GM04504 (cell line): ENCODE data around the gene MED13L.

Experiments used
- DNase-seq: peaks from one replicate; pipeline ENCODE4 v3.0.0-alpha.2; 2012; ENCODE audit warnings: low read depth

MED13L gene

GRCh38 chr12:116182359-116183063 lies 95.0 kb downstream of the MED13L start:
- no peak for DNase-seq

DNA sequence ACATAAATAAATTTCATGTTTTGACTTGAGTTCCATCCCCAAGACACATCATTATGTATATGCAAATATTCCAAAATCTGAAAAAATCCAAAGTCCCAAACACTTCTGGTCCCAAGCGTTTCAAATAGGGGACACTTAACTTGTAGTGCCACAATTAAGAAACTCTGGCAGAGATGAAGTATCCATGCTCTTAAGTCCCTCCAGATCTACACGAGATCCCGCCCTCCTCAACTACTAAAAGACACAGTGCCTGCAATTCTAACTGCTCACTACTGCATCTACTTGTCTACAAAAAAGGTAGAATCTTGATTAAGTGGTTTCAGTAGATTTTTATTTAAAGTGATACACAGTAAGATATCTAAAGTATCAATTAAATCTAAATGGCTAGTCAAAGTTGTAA lies 97.0 kb downstream of the MED13L start:
- DNase-seq, result no peak

- DNase-seq, result no peak
These were observed 98.1 kb downstream of the MED13L start for GRCh38 chr12:116179384-116179783.

- DNase-seq, result no peak
These were observed 100.5 kb downstream of the MED13L start for GRCh38 chr12:116177017-116177416.

GRCh38 chr12:116174904-116175303 lies 102.6 kb downstream of the MED13L start:
- no peak for DNase-seq

- DNase-seq, result no peak
These were observed 103.5 kb downstream of the MED13L start for GRCh38 chr12:116174006-116174405.

GRCh38 chr12:116172224-116172849 lies 105.2 kb downstream of the MED13L start:
- DNase-seq, result no peak

- DNase-seq, result no peak
These were observed 105.9 kb downstream of the MED13L start for GRCh38 chr12:116171549-116171948.

DNA sequence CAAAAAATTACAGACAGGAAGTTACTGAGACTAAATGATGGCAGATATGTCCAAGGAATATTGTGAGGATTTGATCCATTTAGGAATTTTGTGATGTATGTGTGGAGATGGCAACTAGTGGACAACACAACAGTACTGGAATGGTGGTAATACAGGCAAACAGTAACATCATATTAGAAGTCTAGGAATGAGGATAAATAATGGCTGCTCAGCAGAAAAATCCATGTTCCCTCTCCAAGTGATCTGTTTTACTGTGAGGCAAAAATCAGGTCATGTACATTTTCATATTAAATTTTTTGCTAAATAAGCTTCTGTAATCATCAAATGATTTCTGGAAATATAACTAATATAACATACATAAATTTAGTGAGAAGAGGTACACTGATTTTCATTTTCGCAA lies 108.4 kb downstream of the MED13L start:
- no peak for DNase-seq

DNA sequence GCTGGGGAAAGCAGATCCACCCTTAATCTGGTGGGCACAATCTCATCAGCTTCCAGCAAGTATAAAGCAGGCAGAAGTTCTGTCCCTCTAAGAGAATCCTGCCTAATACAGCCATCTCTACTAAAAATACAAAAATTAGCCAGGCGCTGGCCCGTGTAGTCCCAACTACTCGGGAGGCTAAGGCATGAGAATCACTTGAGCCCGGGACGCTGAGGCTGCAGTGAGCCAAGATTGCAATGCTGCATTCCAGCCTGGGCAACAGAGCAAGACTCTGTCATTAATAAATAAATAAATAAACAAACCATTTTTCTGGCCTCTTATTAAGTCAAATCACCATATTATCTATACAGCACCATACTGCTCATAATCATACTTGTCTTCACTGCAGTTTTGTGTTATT lies 111.2 kb downstream of the MED13L start:
- DNase-seq, result no peak

- DNase-seq, result no peak
These were observed 112.5 kb downstream of the MED13L start for GRCh38 chr12:116165036-116165425.

- DNase-seq, result no peak
These were observed 113.0 kb downstream of the MED13L start for GRCh38 chr12:116164250-116165035.

- DNase-seq, result no peak
These were observed 115.4 kb downstream of the MED13L start for GRCh38 chr12:116162071-116162470.

GRCh38 chr12:116161588-116161987 lies 115.9 kb downstream of the MED13L start:
- DNase-seq, result no peak

DNA sequence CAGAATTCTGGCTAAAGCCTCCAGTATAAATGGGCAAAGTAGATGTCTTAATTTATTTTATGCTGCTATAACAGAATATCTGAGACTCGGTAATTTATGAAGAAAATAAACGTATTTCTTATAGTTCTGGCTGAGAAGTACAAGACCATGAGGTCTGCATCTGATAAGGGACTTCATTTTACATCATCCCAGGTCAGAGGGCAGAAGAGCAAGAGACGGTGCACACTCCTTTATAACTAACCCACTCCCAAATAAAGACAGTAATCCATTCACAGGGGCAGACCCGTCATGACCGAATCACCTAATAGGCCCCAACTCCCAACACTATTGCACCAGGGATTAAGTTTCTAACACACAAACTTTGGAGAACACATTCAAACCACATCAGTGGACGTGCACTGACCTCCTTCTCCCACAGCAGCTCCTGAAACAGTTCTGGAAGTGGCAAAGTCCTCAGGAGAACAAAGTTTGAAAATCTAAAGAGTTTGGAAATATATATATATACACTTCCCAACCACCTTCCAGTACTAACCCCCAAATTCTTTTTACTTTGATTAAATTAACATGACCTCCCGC lies 116.5 kb downstream of the MED13L start:
- DNase-seq, result no peak

- no peak for DNase-seq
These were observed 117.3 kb downstream of the MED13L start for GRCh38 chr12:116160231-116160630.

- DNase-seq, result no peak
These were observed 117.8 kb downstream of the MED13L start for GRCh38 chr12:116159593-116160200.

DNA sequence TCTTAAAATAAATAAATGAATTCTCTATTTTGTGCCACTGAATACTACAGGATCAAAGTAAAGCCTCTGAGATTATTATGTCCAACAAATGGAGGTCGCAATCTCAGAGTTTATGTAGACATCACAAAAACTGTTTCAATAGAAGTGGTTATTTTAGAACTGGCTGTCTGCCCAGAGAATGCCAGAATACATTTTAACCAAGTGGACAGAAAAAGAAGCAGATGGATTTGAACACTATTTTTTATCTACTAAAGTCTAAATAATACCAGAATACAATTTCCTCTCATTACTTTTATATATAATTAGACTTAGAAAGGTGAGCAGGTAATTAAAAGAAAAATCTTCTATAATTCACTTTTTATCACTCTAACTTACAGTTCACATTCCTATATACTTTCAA lies 118.3 kb downstream of the MED13L start:
- no peak for DNase-seq

DNA sequence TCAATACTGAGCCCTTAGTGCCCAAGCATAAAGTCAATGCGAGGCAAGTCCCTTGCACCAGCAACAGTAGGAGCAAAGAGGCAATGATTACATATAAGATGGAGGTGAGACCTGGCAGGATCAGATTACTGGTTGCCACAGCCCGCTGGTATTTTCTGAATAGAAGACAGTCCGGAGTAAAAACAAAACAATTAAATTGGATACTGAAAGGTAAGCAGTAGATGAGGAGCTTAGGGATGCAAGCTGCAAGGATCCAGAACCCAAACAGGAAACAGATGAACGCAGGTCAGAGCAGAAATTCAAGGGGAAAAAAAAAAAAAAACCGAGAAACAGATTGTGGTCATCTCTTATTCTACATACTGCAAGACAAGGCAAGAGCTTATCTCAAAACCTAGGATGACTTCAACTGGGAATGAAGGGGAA lies 119.6 kb downstream of the MED13L start:
- no peak for DNase-seq

DNA sequence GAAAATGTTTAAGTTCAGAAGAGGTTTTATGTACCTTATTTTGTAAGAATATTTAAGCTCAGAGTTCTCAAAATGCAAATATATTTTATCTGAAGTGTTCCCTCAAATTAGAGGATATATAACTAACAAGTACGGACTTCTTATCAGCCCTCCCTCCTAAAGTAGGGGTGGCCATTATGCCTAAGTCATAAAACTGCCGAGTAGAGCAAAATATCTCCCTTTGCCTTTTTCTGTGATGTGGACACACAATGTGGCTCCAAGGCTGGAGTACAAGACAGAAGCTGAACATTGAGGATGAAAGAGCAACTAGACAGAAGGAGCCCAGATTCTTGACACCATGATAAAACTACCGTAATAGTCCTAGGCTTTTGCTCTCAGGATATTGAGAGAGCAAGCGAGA lies 120.9 kb downstream of the MED13L start:
- DNase-seq, result no peak

GRCh38 chr12:116155383-116155782 lies 122.1 kb downstream of the MED13L start:
- no peak for DNase-seq

DNA sequence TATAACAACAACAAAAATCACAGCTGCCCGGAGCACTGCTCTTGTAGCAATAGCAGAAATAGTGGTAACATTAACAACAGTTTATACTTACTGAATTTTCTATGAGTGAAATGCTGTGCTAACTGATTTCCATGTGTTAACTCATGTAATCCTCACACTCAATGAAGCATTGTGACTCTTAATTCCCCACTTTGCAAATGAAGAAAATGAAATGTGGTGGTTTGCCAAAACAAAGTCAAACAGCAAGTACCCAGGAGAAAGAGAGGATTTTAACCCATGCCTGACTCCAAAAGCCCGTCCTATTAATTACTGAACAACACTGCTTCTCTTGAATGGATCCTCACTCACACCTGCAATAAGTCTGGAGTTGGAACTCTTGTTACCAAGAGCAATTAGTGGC lies 123.5 kb downstream of the MED13L start:
- no peak for DNase-seq
